HCT116 (cell line): ENCODE results near the gene ACACB. TPM values are rescaled to one million over a fixed set of nuclear protein-coding genes. Genes with fewer than 3 reads are reported as not detected.

Experiments
- ATAC-seq: fragments of 200-7000 bp; cut with Tn5 transposase; 2 replicates; pipeline ENCODE4 v1.9.1; 2020; ENCODE audit warnings: mild to moderate bottlenecking, moderate library complexity
- BruUV-seq: library from RNA; stranded (reverse); fragments of 400-500 nt; replicated peaks from 2 replicates; lab custom pipeline; 2021; lab: Mats Ljungman, UMichigan
- CTCF ChIA-PET: fragments of 300-600 bp; sonication (Branson Sonifier 250); formaldehyde crosslinking; loops from one replicate; lab custom pipeline; 2021; ENCODE audit warnings: antibody characterized with exemption; lab: Charles Lee
- POLR2A ChIA-PET: fragments of 300-600, 350-600 bp; sonication (Branson Sonifier 250); formaldehyde crosslinking; loops from one replicate; lab custom pipeline; 2021; ENCODE audit warnings: antibody characterized with exemption; lab: Charles Lee
- RAD21 ChIA-PET, 2 experiments: fragments of 300-600 bp; sonication (Branson Sonifier 250); formaldehyde crosslinking; loops; one replicate each; lab custom pipeline; 2023; ENCODE audit warnings: low total read pairs in 2 of 2; ENCODE audit not compliant: uncharacterized antibody in 2 of 2, unreplicated experiment in 2 of 2, low non-redundant PET in 1 of 2; lab: Charles Lee
- DNase-seq: peaks from one replicate; pipeline ENCODE4 v3.0.0-alpha.2; 2010; ENCODE audit warnings: low read depth, low spot score
- H2AFZ ChIP-seq: fragments of 200-600 bp; shearing (Covaris generic), sonication (generic); 2 replicates; pipeline ENCODE4 v1.6.1; 2017; ENCODE audit warnings: low read depth, mixed run types, mixed read lengths, antibody characterized with exemption, low read length; ENCODE audit not compliant: poor library complexity, severe bottlenecking
- H3K27ac ChIP-seq: 2 replicates; pipeline ENCODE4 v1.5.1; 2012; ENCODE audit warnings: low read depth, low read length
- H3K27me3 ChIP-seq: fragments of 200-600 bp; sonication (generic); 2 replicates; pipeline ENCODE4 v1.6.1; 2016; ENCODE audit warnings: mixed run types, low read length, mixed read lengths; ENCODE audit not compliant: insufficient read depth
- H3K36me3 ChIP-seq, 2 experiments: fragments of 200-500 bp in 1 of 2; fragments of 200-600 bp in 1 of 2; sonication (Bioruptor generic) in 1 of 2; sonication (generic) in 1 of 2; 2 replicates each; pipeline versions ENCODE4 v1.5.1 to v1.6.1; 2014 to 2016; ENCODE audit warnings: low read length in 2 of 2, inconsistent platforms in 1 of 2, mixed read lengths in 1 of 2, mixed run types in 1 of 2; ENCODE audit not compliant: insufficient read depth in 2 of 2, control insufficient read depth in 1 of 2
- H3K4me1 ChIP-seq, 2 experiments: fragments of 200-600 bp in 1 of 2; sonication (generic) in 1 of 2; 2 replicates each; pipeline versions ENCODE4 v1.5.1 to v1.6.1; 2012 to 2017; ENCODE audit warnings: low read length in 2 of 2, inconsistent platforms in 1 of 2, mild to moderate bottlenecking in 1 of 2, mixed read lengths in 1 of 2, mixed run types in 1 of 2, moderate library complexity in 1 of 2; ENCODE audit not compliant: insufficient read depth in 2 of 2, control insufficient read depth in 1 of 2
- H3K4me2 ChIP-seq: fragments of 200-600 bp; sonication (generic); 2 replicates; pipeline ENCODE4 v1.6.1; 2017; ENCODE audit warnings: mixed run types, low read length, mixed read lengths
- H3K4me3 ChIP-seq, 2 experiments: fragments of 200-600 bp in 1 of 2; sonication (generic) in 1 of 2; replicated peaks in 1 of 2; 2 replicates each; pipeline ENCODE4 v1.5.1; 2011 to 2016; ENCODE audit warnings: low read length in 2 of 2, control low read depth in 1 of 2, low read depth in 1 of 2, mild to moderate bottlenecking in 1 of 2, mixed read lengths in 1 of 2, mixed run types in 1 of 2
- H3K79me2 ChIP-seq: fragments of 200-600 bp; sonication (generic); 2 replicates; pipeline ENCODE4 v1.6.1; 2017; ENCODE audit warnings: mild to moderate bottlenecking, mixed run types, low read length, moderate library complexity, mixed read lengths; ENCODE audit not compliant: insufficient read depth
- H3K9ac ChIP-seq: fragments of 200-600 bp; sonication (generic); 2 replicates; pipeline ENCODE4 v1.6.1; 2016; ENCODE audit warnings: low read length, mixed read lengths
- H3K9me2 ChIP-seq: fragments of 200-600 bp; sonication (generic), shearing (Covaris generic); 2 replicates; pipeline ENCODE4 v1.6.1; 2017; ENCODE audit warnings: mixed run types, mild to moderate bottlenecking, moderate library complexity; ENCODE audit not compliant: insufficient read depth
- H3K9me3 ChIP-seq, 2 experiments: fragments of 200-500 bp in 1 of 2; fragments of 200-600 bp in 1 of 2; sonication (Bioruptor generic) in 1 of 2; sonication (generic) in 1 of 2; 2 replicates each; pipeline ENCODE4 v1.6.1; 2014 to 2017; ENCODE audit warnings: low read length in 2 of 2, mixed read lengths in 2 of 2, inconsistent platforms in 1 of 2, low read depth in 1 of 2, mild to moderate bottlenecking in 1 of 2, mixed run types in 1 of 2, moderate library complexity in 1 of 2; ENCODE audit not compliant: control insufficient read depth in 1 of 2, insufficient read depth in 1 of 2
- H4K20me1 ChIP-seq: fragments of 200-600 bp; sonication (generic), shearing (Covaris generic); 2 replicates; pipeline ENCODE4 v1.6.1; 2017; ENCODE audit warnings: mixed run types, mild to moderate bottlenecking, moderate library complexity; ENCODE audit not compliant: insufficient read depth
- POLR2A ChIP-seq: IDR thresholded peaks from 2 replicates; pipeline ENCODE4 v1.7.0; 2011; ENCODE audit warnings: borderline replicate concordance; ENCODE audit not compliant: insufficient read depth, insufficient read length; ENCODE audit errors: extremely low read depth
- RAD21 ChIP-seq: IDR thresholded peaks from 2 replicates; pipeline ENCODE4 v1.6.1; 2012; ENCODE audit warnings: low read depth, mild to moderate bottlenecking
- TCF7L2 ChIP-seq: IDR thresholded peaks from 2 replicates; pipeline ENCODE4 v1.7.0; 2011; ENCODE audit warnings: borderline replicate concordance, inconsistent platforms; ENCODE audit not compliant: insufficient read depth, insufficient read length; ENCODE audit errors: extremely low read depth
- YY1 ChIP-seq: IDR thresholded peaks from 2 replicates; pipeline ENCODE4 v1.6.1; 2011; ENCODE audit warnings: low read length, low read depth, moderate library complexity, mild to moderate bottlenecking; ENCODE audit not compliant: insufficient replicate concordance; ENCODE audit errors: extremely low read depth
- ZBTB33 ChIP-seq: IDR thresholded peaks from 2 replicates; pipeline ENCODE4 v1.6.1; 2011; ENCODE audit warnings: mild to moderate bottlenecking, low read length, moderate library complexity; ENCODE audit not compliant: insufficient replicate concordance; ENCODE audit errors: extremely low read depth
- ZNF274 ChIP-seq: fragments of 200-500 bp; sonication (Bioruptor generic); IDR thresholded peaks from 2 replicates; pipeline ENCODE4 v1.6.1; 2014; ENCODE audit warnings: mild to moderate bottlenecking, low read depth, low read length, inconsistent platforms
- intact Hi-C: fragments of 100-400 bp; cut with micrococcal nuclease; formaldehyde crosslinking; loops from 2 replicates; pipeline ENCODE4 v1.10.0; 2022
- total RNA-seq: library from RNA; stranded (reverse); gene quantifications from one replicate; pipeline ENCODE4 v1.2.1, GENCODE V29; 2021; ENCODE audit not compliant: unreplicated experiment
- TF ChIP-seq, protein P1 (sequence below): IDR thresholded peaks from 2 replicates; pipeline ENCODE4 v1.6.1; 2012

The ACACB gene
- total RNA-seq, 1 experiment from 2014 or later, result 11.1 TPM

- Histone ChIP-seq H3K4me3 (no peak overlapping the region), H3K4me2 (no peak overlapping the region), H3K4me1 (no peaks in the 10 kb centered on the region), H4K20me1 (no peaks in the 10 kb centered on the region), H3K9me2 (no peaks in the 10 kb centered on the region), H3K27me3 (no peaks in the 10 kb centered on the region), H2AFZ (no peak overlapping the region), H3K79me2 (no peaks in the 10 kb centered on the region), H3K9me3 (no peaks in the 10 kb centered on the region), H3K9ac (no peak overlapping the region)
- ATAC-seq, result no peak
- no peak for DNase-seq
- CTCF ChIA-PET, result no interaction called here
- intact Hi-C loops, result no loop called here
- RAD21 ChIA-PET, result no interaction called here
- TF ChIP-seq, protein P1, sequence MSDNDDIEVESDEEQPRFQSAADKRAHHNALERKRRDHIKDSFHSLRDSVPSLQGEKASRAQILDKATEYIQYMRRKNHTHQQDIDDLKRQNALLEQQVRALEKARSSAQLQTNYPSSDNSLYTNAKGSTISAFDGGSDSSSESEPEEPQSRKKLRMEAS, result no peak
- TF ChIP-seq YY1 (no peak), RAD21 (no peak)
- TF ChIP-seq, all 23 proteins: peak for 0
- POLR2A ChIA-PET, result no interaction called here
- H3K27ac ChIP-seq, result no peak overlapping the region
- no peaks in the 10 kb centered on the region for H3K36me3 ChIP-seq
- BruUV-seq, result no TSS peak
These were observed 49.2 kb downstream of the ACACB start for GRCh38 chr12:109165599-109165998.

DNA sequence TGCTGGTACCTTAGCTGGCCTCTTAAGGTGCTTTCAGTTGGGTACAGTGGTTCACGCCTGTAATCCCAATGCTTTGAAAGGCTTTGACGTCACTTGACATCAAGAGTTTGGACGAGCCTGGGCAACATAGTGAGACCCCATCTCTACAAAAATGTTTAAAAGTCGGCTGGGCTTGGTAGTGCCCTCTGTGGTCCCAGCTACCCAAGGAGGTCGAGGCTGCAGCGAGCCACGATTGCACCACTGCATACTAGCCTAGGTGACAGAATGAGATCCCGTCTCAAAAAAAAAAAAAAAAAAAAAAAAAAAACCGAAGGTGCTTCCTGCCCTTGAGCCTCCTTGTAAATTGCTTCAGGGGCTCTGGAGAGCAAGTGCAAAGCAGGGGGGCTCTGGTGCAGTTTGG is 50.0 kb downstream of the ACACB start:
- no peaks in the 10 kb centered on the region for H3K36me3 ChIP-seq
- H3K9me3 ChIP-seq, result no peaks in the 10 kb centered on the region
- no peaks in the 10 kb centered on the region for H3K4me1 ChIP-seq
- no peak overlapping the region for H3K9ac ChIP-seq
- H2AFZ ChIP-seq, result no peak overlapping the region
- ATAC-seq (no peak), DNase-seq (no peak)
- ChIA-PET POLR2A (no interaction called here), RAD21 (no interaction called here), CTCF (no interaction called here)
- intact Hi-C loops, result no loop called here
- no peaks in the 10 kb centered on the region for H4K20me1 ChIP-seq
- BruUV-seq, result no TSS peak
- H3K79me2 ChIP-seq, result no peaks in the 10 kb centered on the region
- H3K27ac ChIP-seq, result no peak overlapping the region
- no peaks in the 10 kb centered on the region for H3K27me3 ChIP-seq
- no peak overlapping the region for H3K4me2 ChIP-seq
- TF ChIP-seq ZNF274 (no peak), ZBTB33 (no peak), TCF7L2 (no peak), POLR2A (no peak)
- no peaks in the 10 kb centered on the region for H3K9me2 ChIP-seq
- H3K4me3 ChIP-seq, result no peak overlapping the region
